ENCODE data around the gene COL25A1. TPM values are rescaled to one million over a fixed set of nuclear protein-coding genes. Genes with fewer than 3 reads are reported as not detected.

The COL25A1 gene
- total RNA-seq, 1 donor from 2014 or later = 14.7 TPM

DNA sequence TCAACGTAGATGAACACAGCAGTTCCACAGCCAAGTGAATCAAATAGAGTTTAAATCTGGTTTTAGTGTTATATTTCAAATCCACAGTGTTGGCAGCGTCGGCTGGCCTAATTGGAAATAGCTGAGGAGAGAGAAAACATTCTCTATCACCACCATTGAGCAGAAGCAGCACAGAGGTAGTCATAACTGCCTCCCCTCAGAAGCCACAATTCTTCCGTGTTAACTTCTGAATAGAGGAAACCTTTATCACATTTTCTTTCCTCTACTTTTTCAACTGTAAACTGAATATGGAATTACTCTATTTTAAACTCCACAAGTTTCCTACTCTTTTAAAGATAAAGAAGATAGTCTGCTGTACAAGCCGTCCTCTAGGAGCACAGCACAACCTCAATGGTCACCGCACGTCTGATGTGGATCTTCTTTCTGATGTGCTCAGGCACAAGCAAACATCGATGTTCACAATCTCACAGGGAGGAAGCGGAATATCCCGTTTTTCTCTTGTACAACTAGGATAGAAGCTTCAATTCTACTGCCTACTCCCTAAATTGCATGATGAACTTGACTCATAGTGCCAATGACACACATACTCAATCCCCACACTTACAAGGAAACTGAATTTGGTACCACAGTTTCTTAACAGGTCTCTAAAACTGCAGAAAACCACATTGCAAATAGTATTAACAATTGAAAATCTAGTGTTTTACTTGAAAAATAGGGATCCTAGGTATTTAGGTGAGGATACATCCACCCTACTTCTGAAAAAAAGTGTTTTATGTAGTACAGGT, 321.8 kb downstream of the COL25A1 start:
- FAIRE-seq (no peak), DNase-seq (ENCODE audit: low spot score in 2 of 2) (no peak)

DNA sequence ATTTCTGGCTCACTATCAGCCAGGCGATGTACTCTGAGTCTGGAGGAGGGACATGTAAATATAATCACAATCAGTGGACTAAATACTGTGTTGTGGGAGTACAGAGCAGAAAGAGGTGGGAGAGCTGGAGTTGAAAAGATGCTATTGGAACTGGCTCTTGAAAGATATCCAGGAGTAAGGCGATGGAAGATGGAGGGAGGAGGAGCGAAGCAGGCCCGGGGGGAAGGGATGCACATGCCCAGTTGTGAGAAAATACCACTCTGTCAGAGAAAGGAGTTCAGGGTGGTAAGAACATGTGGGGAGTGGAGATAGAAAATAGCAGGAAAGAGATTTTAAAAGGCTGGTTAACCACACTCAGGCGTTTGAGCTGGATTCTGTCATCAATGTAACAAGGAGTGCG, 322.7 kb downstream of the COL25A1 start:
- FAIRE-seq = no peak
- DNase-seq (ENCODE audit: low spot score in 2 of 2) = no peak

DNA sequence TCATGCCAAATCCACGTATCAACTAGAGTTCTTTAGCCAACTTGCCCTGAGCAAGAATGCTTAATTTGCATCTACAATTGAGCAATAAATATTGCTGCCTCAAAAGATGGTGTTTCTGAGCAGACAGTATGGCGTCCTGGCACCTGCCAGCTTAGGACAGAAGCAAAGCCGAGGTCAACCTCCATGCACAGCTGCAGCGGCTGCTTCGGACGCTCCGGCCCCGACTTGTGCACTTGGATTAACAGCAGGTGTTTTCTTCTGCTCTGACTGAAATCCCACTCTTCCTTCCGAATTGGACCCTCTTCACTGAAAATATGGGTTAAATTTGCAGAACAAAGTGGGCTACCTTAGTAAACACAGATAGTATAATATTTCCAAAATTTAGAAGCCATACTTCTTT, 324.4 kb downstream of the COL25A1 start:
- FAIRE-seq = no peak

DNA sequence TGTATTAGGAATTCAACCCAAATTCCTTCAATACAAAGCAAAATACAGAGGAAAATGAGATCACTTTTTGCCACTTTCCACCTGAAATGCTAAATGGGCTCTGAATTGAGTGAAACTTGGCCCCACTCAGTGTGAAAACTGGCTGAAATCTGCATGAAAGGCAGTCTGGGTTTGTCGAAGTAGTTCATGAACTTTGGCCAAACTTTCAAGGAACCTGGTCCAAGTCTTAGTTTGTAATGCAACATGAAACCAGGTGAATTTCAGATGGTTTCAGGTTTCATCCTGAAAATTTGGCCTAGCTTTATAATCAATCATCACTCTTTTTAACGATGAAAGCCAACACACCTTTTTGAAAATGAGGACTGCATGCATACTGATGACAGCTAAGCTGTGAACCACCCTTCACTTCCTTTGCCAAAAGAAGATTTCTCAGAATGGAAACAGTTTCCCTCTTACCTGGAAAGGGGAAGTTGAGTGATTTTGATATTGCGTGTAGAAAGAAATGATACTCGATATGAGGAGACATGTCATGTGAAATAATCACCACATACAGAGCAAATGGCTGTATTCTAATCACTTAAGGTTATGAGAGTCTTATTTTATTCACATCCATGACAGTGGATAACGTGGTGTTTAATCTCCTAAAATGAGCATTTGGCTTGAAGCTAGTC, 329.7 kb downstream of the COL25A1 start:
- DNase-seq (ENCODE audit: low spot score in 2 of 2) = no peak
- no peak for FAIRE-seq

More for the DNA sequence above, 324.4 kb downstream of the COL25A1 start:
- no peak for DNase-seq (ENCODE audit: low spot score in 2 of 2)

DNA sequence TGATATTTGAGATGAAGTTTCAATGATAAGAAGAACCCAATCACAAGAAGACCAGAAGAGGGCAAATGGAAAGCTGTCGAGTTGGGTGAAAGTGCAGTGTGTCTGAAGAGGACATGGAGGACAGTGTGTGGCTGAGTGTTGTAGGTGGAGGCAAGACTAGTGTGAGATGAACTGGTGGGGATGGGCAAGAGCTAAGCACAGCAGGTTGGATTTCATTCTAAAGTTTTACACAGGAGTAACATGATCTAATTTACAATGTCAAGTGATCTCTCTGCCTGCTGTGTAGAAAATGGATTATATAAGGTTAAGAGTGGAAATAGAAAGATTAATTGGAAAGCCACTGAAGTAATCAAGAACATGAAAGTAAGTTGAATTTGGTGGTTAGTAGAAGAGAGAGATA, 331.0 kb downstream of the COL25A1 start:
- no peak for DNase-seq (ENCODE audit: low spot score in 2 of 2)
- FAIRE-seq = no peak

DNA sequence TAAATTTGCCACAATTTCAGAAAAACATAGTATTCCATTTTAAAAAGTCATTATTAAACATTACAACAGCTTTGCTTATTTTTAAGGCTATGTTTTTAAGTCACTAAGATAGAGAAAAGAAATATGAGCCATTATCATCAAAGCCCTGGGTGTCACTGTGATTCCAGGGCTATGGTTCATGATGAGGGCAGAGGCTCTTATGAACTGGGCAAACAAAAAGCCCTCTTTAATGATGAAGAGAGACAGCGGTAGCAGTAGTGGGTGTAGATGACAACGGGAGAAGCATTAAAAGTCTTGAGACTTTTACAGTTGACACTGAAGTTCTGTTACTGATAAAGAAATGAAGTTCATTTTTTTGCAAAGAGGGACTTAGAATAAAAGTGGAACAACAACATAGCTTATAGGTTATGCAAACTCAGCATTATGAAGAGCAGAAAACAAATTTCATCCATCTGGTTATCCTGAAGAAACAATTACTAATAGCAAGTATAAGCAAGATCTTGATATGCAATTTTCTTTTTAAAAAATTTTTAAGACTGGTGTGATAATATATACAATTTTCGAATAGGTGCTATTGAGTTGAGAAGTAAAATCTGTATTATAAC, 336.9 kb downstream of the COL25A1 start:
- DNase-seq (ENCODE audit: low spot score in 2 of 2) (no peak), FAIRE-seq (no peak)

DNA sequence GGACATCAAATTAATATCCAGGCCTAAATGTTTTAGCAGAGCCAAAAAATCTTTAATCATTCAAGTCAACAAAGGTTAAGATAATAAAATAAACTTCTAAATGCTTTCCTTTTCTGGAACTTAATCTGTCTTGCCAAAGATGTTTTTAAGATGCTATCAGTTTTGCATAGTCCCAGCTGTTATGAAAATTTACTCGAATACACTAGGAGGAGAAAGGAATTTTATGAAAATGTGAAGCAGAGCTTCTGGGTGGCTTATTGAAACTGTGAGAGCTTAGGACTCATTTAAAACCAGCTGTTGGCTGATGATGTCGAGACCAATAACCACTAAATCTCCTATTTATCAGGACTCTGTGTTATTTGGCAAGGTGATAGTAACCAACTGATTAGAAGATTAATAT, 337.4 kb downstream of the COL25A1 start:
- DNase-seq (ENCODE audit: low spot score in 2 of 2) (no peak), FAIRE-seq (no peak)

DNA sequence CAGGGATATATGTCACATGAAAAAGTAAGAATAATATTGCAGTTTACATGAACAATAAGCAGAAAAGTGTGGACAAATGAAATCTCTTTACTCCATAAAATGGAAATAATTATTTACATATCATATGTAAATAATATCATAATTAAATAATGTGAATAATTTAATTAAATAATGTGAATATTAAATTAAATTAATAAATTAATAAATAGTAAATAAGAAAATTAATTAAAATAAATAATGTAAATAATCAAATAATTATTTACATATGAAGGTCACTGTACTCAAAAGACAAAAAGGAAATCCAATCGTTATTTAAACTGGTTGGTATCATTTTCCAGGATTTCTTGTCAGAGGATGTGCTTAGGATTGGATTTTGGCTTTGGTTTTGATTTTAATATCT, 338.5 kb downstream of the COL25A1 start:
- FAIRE-seq = peak; percentile 98
- no peak for DNase-seq (ENCODE audit: low spot score in 2 of 2)

DNA sequence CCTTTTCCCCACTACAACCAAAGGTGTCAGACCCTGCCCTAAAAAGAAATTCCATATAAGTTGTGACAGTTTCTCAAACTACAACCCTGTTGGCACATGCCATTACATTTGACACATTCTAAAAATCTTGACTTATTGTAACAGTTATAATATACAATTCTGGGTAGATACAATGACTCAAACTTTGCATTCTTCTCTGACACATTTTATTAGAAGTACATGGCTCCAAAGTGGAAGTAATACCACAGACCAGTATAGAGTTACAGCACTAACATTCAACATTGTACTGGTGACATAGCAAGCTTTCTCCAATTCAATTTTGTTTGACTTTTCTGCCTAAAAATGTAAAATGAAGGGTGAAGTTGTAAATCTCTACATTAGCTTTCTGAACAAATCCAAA, 343.0 kb downstream of the COL25A1 start:
- FAIRE-seq (no peak), DNase-seq (ENCODE audit: low spot score in 2 of 2) (no peak)

DNA sequence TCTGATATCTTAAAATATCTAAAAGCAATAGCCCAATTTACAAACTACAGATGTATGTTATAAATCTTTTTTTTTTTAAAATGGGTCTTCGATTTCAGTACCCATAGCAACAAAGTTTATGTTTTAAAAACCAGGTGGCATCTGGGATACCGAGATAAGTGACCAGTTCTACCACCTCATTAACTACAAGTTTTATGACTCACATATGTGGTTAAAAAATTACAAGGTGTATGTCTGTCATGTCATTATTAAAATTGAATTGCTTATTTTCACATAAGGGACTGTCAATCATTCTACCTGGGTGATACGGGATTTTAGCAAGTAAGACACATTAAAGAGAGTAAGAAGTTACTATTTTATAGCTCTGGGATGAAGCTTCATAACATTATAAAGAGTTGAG, 347.6 kb downstream of the COL25A1 start:
- FAIRE-seq (no peak), DNase-seq (ENCODE audit: low spot score in 2 of 2) (no peak)

DNA sequence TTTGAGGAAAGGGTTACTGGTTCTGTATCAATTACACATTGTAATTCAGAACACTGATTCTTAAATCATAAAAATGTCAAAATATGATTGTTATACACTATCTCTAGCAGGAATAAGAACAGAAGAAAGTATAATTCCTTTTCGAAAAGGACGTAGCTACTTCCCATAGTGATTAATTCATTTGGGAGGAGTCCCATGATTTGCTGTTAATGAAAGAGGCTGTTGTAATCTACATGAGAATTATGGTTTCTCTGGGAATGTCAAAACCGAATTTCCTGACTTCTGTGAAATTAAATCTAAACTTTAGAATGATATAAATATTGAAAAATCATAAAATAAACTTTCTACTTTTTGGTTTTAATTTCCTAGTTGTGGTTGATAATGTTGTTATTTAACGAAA, 348.5 kb downstream of the COL25A1 start:
- FAIRE-seq = no peak

DNA sequence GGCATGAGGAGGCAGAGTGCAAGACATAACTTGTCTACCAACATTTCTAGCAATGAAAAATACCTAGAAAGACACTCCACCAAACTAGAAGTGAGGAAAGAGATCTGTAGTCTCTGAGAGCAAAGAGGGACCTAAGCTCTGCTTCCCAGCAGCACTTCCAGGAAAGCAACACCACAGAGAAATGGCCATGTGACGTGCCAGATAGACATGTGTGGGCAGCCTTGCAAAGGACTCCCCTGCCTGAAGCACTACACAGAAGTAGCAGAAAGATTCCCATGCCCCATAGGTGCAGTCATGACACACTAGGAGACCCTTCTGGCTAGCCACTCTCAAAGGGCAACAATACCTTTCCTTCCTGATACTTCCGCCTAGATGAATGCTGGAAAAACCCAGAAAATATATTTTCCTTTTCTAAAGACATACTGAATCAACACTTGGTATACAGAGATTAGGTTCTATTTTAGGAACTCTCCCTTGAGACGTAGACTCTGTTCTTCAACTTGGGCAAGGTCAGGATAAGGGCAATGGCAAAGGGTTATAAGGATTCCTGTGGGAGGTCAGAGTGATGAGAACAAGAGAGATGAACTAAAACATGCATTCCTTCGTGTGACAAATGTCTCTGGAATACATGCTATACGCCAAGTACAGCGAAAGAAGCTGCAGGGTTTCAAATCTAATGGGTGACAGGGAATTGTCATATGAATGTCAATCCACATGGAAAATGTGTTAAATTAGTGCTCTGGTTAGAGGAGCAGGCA, 352.1 kb downstream of the COL25A1 start:
- no peak for DNase-seq (ENCODE audit: low spot score in 2 of 2)
- FAIRE-seq = no peak

More for the DNA sequence above, 348.5 kb downstream of the COL25A1 start:
- DNase-seq (ENCODE audit: low spot score in 2 of 2) = no peak

DNA sequence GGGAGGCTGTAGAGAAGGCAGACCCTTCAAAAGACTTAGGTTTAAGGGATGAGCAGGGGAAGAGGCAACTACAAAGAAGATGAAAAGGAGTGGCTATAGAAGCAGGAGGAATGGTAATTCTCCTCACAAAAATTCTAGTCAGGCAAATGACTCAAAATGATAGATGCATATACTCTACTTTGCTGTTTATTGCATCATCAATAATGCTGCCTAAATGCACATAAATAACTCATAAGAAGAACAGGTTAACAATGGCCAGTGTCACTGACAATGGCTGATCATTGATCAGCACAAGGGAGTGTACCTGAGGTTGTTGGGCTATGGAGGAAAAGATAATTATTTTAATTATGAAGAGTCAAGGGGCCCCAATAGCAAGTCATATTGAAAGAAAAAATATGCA, 354.9 kb downstream of the COL25A1 start:
- FAIRE-seq = no peak
- DNase-seq (ENCODE audit: low spot score in 2 of 2) = no peak

DNA sequence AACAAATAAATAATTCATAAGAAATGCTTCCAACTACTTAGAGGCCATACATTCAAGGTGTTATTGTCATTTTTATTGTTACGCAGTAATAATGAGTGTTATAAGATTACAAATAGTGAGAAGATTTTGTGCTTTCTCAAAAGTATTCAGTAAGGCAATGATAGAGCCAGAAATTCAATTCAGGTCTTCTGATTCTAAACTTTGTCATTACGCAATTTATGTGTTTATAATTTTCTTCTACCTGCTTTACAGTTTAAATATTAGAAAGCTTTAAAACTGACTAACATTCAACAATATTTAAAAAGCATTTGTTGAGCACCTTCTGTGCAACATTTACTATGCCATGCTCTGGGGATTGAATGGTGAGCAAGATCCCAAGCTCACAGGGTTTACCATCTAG, 356.2 kb downstream of the COL25A1 start:
- FAIRE-seq = no peak
- DNase-seq (ENCODE audit: low spot score in 2 of 2) = no peak

DNA sequence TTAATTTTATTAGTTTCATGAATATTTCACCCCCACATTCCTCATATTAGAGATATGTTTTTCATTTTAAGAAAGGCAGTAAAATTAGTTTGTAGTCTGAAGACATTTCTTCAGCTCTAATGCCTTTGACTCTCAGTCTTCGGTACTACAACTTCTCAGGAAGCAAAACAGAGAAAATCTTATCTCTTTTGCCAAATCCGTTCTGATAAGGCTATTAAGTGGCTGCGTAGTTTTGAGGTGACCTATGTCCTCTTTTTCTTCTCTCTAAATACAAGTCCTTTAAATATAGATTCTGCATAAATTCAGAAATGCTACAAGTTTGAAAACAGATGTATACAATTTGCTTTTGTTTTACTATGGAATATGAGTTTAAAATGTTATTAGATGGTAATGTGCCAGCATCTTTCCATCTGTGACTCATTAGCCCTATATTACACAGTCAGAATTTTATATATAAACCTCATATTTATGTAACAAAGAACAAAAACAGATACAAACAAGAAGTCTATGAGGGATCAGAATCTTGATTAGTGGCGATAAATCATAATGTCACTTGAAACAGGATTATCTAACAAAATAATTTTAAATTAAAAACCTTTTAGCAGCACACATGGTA, 358.4 kb downstream of the COL25A1 start:
- no peak for FAIRE-seq
- DNase-seq (ENCODE audit: low spot score in 2 of 2) = no peak

DNA sequence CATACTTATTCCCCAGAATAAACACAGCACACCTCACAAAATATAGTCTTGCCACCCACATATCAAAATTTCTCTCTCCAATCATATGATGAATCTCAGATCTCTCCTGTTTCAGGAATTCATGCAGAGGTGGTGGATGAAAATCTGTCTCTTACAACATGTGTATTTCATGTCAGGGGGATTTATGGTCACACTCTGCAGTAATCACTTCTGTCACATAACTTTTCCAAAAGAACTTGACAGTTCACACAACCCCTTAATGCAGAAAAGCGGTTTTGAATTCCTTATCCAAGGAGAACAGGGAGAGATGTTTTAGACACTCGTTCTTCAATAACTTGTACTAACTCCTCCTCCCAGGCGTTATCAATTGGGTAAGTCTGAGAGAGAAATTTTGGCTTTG, 359.1 kb downstream of the COL25A1 start:
- no peak for FAIRE-seq

DNA sequence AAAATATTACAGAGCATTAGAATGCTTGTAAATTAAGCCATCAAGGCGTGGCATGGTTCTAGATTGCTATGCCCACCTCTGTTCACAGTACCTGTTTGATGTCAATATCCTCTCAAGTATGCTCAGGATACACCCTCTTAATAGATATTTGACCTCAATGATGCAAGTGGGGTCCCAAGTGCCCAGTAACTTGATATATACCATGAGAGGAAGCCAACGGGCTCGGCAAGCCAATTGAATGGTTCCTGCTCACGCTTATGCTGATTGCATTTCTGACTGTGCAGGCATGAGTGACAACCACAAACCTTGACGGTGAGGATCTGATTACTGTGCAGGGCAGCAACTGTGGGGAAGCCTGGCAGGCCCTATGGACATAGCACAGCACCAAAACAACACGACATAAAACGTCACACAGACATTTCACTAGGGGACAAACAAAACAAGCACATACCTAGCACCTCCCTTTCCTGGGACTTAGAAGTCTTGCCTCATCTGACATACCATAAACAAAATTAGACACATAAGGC, 360.5 kb downstream of the COL25A1 start:
- FAIRE-seq (no peak), DNase-seq (ENCODE audit: low spot score in 2 of 2) (no peak)

More for the DNA sequence above, 359.1 kb downstream of the COL25A1 start:
- DNase-seq (ENCODE audit: low spot score in 2 of 2) = no peak

DNA sequence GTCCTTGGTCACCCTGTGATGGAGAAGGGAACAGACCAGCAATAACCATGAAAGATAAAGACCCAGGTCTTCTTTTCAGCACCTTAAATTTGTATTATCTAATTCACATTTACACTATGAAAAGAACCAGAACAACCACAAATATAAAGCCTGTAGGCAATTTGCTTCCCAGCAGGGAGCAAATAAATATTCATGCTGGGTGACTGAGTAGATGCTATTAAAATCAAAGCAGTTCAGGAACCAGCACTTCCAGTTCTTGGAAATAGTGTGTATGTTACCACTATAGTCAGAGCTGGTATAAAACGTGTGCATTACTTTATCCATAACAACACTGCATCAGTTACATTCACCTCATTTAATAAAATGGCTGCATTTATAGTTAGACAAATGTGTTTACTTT, 361.8 kb downstream of the COL25A1 start:
- FAIRE-seq (no peak), DNase-seq (ENCODE audit: low spot score in 2 of 2) (no peak)

DNA sequence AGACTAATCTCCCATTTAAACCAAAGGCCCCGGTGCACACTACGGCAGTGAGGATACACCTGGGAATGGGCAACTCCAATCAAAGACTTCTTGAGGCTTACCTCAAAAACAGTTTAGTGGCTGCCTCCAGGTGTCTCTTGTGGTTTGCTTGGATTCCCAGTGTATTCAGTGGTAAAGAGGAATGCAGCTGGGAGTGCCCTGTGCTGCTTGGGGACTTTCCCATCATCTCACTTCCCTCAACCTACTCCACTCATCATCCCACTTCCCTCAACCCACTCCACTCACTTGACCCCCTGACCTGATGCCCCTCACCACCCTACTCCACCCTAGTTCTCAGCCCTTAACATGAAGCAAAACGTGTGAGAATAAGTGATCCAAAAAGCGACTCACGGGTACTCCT, 362.3 kb downstream of the COL25A1 start:
- DNase-seq (ENCODE audit: low spot score in 2 of 2) (no peak), FAIRE-seq (no peak)

DNA sequence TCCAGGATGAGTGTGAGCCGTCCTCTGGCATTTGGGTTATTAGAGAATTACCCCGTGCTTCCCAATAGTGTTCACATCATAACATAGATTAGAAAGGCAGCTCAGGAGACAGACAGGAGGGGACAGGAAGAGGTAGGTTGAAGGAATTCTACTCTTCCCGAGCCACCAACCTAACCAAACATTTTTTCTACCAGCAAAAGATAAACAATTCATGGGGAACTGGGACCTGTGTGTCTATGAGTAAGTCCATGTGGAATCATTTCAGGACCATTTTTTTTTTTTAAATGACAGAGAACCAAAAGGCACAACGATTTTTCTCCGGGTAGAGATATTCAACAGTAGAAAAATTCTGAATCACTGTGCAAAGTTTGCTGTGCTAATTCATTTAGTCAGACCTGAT, 365.4 kb downstream of the COL25A1 start:
- no peak for DNase-seq (ENCODE audit: low spot score in 2 of 2)
- FAIRE-seq = no peak

Data from frontal cortex (tissue), 4 donors.